ENCODE results near the gene TNS3.

DNA sequence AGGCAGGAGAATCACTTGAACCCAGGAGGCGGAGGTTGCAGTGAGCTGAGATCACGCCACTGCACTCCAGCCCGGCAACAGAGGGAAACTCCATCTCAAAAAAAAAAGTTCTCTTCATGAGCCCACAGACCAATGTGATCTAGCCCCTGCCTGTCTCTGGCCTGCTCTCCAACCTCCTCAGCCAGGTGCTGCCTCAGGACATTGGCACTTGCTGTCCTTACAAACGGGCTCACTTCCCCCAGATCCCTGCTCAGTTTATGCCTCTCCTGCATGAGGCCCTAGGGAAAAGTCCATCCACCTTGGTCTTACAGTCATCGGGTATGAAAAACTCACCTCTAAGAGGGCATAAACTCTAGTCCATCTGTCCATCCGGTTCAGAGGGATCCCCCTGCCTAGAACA is 32.5 kb downstream of the TNS3 start:
- TF ChIP-seq, protein P1, sequence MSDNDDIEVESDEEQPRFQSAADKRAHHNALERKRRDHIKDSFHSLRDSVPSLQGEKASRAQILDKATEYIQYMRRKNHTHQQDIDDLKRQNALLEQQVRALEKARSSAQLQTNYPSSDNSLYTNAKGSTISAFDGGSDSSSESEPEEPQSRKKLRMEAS (IDR thresholded peaks at IDR 0.05; ENCODE audit: low read depth): no peak
- no peak for TF ChIP-seq CTCF (IDR thresholded peaks at IDR 0.05)
- no peak for TF ChIP-seq RAD21 (IDR thresholded peaks at IDR 0.05; ENCODE audit: low read length)
- no peak for TF ChIP-seq SMC3 (IDR thresholded peaks at IDR 0.05; ENCODE audit: low read depth, low read length)
- TF ChIP-seq IRF3 (IDR thresholded peaks at IDR 0.05; ENCODE audit: low read depth, low read length): no peak
- no peak for TF ChIP-seq USF2 (IDR thresholded peaks at IDR 0.05; ENCODE audit: borderline replicate concordance, low read depth, low read length)
- no peak for TF ChIP-seq EP300 (IDR thresholded peaks at IDR 0.05; ENCODE audit: borderline replicate concordance in 1 of 2, low read depth in 1 of 2, low read length in 1 of 2)
- TF ChIP-seq, protein P2, sequence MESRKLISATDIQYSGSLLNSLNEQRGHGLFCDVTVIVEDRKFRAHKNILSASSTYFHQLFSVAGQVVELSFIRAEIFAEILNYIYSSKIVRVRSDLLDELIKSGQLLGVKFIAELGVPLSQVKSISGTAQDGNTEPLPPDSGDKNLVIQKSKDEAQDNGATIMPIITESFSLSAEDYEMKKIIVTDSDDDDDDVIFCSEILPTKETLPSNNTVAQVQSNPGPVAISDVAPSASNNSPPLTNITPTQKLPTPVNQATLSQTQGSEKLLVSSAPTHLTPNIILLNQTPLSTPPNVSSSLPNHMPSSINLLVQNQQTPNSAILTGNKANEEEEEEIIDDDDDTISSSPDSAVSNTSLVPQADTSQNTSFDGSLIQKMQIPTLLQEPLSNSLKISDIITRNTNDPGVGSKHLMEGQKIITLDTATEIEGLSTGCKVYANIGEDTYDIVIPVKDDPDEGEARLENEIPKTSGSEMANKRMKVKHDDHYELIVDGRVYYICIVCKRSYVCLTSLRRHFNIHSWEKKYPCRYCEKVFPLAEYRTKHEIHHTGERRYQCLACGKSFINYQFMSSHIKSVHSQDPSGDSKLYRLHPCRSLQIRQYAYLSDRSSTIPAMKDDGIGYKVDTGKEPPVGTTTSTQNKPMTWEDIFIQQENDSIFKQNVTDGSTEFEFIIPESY (IDR thresholded peaks at IDR 0.05; ENCODE audit: borderline replicate concordance, low read depth): no peak
- no peak for TF ChIP-seq MEF2A (IDR thresholded peaks at IDR 0.05; ENCODE audit: borderline replicate concordance, low read depth)
- TF ChIP-seq TAF1 (IDR thresholded peaks at IDR 0.05; ENCODE audit: borderline replicate concordance, low read depth, low read length): no peak
- TF ChIP-seq GATA2 (CRISPR knock-in tag; IDR thresholded peaks at IDR 0.05): no peak
- no peak for TF ChIP-seq EZH2phosphoT487 (IDR thresholded peaks at IDR 0.05; ENCODE audit: borderline replicate concordance, low read depth)
- no peak for TF ChIP-seq YY1 (IDR thresholded peaks at IDR 0.05; ENCODE audit: low read depth)

Measured in SK-N-SH (cell line).